AG09319 (cell line): ENCODE measurements around the gene CAPN5.

Experiments used
- DNase-seq: peaks from one replicate; pipeline ENCODE4 v3.0.0-alpha.2; 2010; ENCODE audit warnings: low read depth; ENCODE audit errors: extremely low read depth
- CTCF ChIP-seq: IDR thresholded peaks from 2 replicates; pipeline ENCODE4 v1.5.1; 2011; ENCODE audit warnings: low read depth, mild to moderate bottlenecking, inconsistent platforms, low read length, moderate library complexity

The CAPN5 gene

GRCh38 chr11:77143405-77144020 lies 76.7 kb downstream of the CAPN5 start:
- TF ChIP-seq CTCF, result no peak

GRCh38 chr11:77144196-77144856 lies 77.6 kb downstream of the CAPN5 start:
- no peak for DNase-seq
- TF ChIP-seq CTCF, result no peak

More at GRCh38 chr11:77143405-77144020, 76.7 kb downstream of the CAPN5 start:
- DNase-seq, result no peak

- DNase-seq, result no peak
- no peak for TF ChIP-seq CTCF
These were observed 78.2 kb downstream of the CAPN5 start for GRCh38 chr11:77144857-77145428.

- no peak for DNase-seq
- TF ChIP-seq CTCF, result no peak
These were observed 79.7 kb downstream of the CAPN5 start for GRCh38 chr11:77146261-77147035.

GRCh38 chr11:77147036-77147315 lies 80.2 kb downstream of the CAPN5 start:
- no peak for TF ChIP-seq CTCF
- no peak for DNase-seq

GRCh38 chr11:77147668-77148321 lies 81.0 kb downstream of the CAPN5 start:
- no peak for DNase-seq
- no peak for TF ChIP-seq CTCF
